AG04450 (cell line): ENCODE data around the gene RXFP1. TPM values are rescaled to one million over a fixed set of nuclear protein-coding genes. Genes with fewer than 3 reads are reported as not detected.

Experiments
- CTCF ChIA-PET: fragments of 300-600, 350-600 bp; formaldehyde crosslinking; extraction: SDS; loops from one replicate; lab custom pipeline; 2022; ENCODE audit warnings: antibody characterized with exemption, inconsistent platforms; lab: Charles Lee
- POLR2A ChIA-PET: fragments of 350-600 bp; formaldehyde crosslinking; extraction: SDS; loops from one replicate; lab custom pipeline; 2021; ENCODE audit warnings: antibody characterized with exemption, inconsistent platforms; lab: Yijun Ruan, JAX
- DNase-seq: peaks from one replicate; pipeline ENCODE4 v3.0.0-alpha.2; 2011; ENCODE audit warnings: low read depth, low spot score
- H3K27ac ChIP-seq: one replicate; pipeline ENCODE4 v1.5.1; 2012; ENCODE audit warnings: low read depth, low read length, control low read depth
- H3K27me3 ChIP-seq: one replicate; pipeline ENCODE4 v1.6.0; 2012; ENCODE audit warnings: low read length; ENCODE audit not compliant: control insufficient read depth, insufficient read depth
- H3K4me3 ChIP-seq: 2 replicates; pipeline ENCODE4 v1.5.1; 2011; ENCODE audit warnings: mild to moderate bottlenecking, low read depth, low read length, control low read depth
- H3K9me3 ChIP-seq: 2 replicates; pipeline ENCODE4 v1.5.1; 2012; ENCODE audit warnings: low read length; ENCODE audit not compliant: control insufficient read depth, insufficient read depth
- CTCF ChIP-seq: IDR thresholded peaks from 2 replicates; pipeline ENCODE4 v1.5.1; 2011; ENCODE audit warnings: low read depth, low read length, control low read depth, inconsistent platforms
- polyA plus RNA-seq: library from polyadenylated mRNA; depleted of rRNA; stranded (reverse); fragments of >200 nt; gene quantifications from 2 replicates; pipeline ENCODE4 v1.2.3, GENCODE V29; 2011

RXFP1 gene
- polyA plus RNA-seq, 1 experiment: 0.02 TPM

DNA sequence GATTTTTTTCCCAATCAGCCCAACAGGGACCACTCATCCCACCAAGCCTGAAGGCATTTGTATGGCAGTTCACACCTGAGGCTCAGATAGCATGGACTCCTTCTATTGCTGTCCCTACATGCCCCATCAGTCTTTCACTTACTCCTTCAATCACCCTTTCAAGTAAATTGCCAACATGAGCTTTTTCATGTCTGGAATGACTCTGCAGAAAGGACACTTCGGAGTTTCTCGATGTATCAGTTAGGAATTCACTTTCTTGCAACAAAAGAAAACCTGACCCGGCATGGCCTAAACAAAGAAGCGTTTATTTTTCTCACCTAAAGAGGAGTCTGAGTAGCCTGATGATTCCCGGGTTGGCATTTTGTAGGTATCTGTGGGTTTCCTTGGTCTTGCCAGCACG is 38.6 kb downstream of the RXFP1 start:
- ChIA-PET POLR2A (no interaction called here), CTCF (interaction anchor here (1.2 kb wide), 1 partner anchor 18 kb away, joined by 3 read pairs; no protein-coding TSS in a partner anchor)
- Histone ChIP-seq H3K9me3 (no peaks in the 10 kb centered on the region), H3K27ac (no peak overlapping the region), H3K4me3 (no peak overlapping the region), H3K27me3 (no peaks in the 10 kb centered on the region)
- no peak for DNase-seq
- TF ChIP-seq CTCF: no peak

GRCh38 chr4:158566860-158567259 is 45.2 kb downstream of the RXFP1 start:
- no peak for TF ChIP-seq CTCF
- H3K27me3 ChIP-seq: no peaks in the 10 kb centered on the region
- H3K27ac ChIP-seq: no peak overlapping the region
- H3K9me3 ChIP-seq: peaks cover 5% of the 10 kb centered on the region; the same call in 1 of the 2 replicates
- ChIA-PET POLR2A (no interaction called here), CTCF (no interaction called here)
- no peak for DNase-seq
- H3K4me3 ChIP-seq: no peak overlapping the region

DNA sequence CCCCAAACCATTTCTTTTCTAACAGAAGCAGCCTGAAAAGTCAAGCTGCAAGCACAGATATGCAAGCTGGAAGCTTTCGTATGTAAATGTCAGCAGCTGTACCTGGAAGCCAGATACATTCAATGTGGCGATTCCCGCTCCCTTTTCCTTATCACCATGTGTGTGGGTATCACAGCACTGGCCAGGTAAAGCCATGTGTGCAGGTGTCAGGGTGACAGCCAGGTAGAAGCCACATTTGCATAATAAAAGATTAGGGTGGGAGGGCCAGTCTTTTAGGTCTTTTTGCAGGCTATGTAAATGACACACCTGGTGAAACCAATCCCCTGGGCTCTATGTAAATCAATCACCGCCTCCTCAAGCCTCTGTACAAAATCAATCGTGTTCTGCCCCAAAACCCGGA is 50.1 kb downstream of the RXFP1 start:
- no peak for DNase-seq
- H3K4me3 ChIP-seq: no peak overlapping the region
- no peaks in the 10 kb centered on the region for H3K27me3 ChIP-seq
- H3K27ac ChIP-seq: no peak overlapping the region
- H3K9me3 ChIP-seq: peaks cover 4% of the 10 kb centered on the region; the same call in 1 of the 2 replicates
- no peak for TF ChIP-seq CTCF
- POLR2A ChIA-PET: no interaction called here
- CTCF ChIA-PET: no interaction called here

GRCh38 chr4:158572608-158573007 is 50.9 kb downstream of the RXFP1 start:
- TF ChIP-seq CTCF: no peak
- DNase-seq: no peak
- H3K9me3 ChIP-seq: no peaks in the 10 kb centered on the region
- POLR2A ChIA-PET: no interaction called here
- no peak overlapping the region for H3K27ac ChIP-seq
- H3K4me3 ChIP-seq: no peak overlapping the region
- CTCF ChIA-PET: no interaction called here
- H3K27me3 ChIP-seq: no peaks in the 10 kb centered on the region

- Histone ChIP-seq H3K9me3 (no peaks in the 10 kb centered on the region), H3K27ac (no peak overlapping the region), H3K27me3 (no peaks in the 10 kb centered on the region), H3K4me3 (no peak overlapping the region)
- POLR2A ChIA-PET: no interaction called here
- CTCF ChIA-PET: interaction anchor here (0.6 to 3.1 kb wide), 5 partner anchors 8 to 323 kb away, joined by 3 to 11 read pairs (median 3); no protein-coding TSS in a partner anchor
- TF ChIP-seq CTCF: peak; percentile 58
- DNase-seq: no peak
Measured at GRCh38 chr4:158578476-158578875, 56.8 kb downstream of the RXFP1 start.
